AML-193 (cell line): ENCODE measurements around the gene IGFBP3.

Experiments
- DNase-seq, 2 experiments: peaks; one replicate each; lab custom pipeline; 2025; lab: John Stamatoyannopoulos, UW

Gene IGFBP3

DNA sequence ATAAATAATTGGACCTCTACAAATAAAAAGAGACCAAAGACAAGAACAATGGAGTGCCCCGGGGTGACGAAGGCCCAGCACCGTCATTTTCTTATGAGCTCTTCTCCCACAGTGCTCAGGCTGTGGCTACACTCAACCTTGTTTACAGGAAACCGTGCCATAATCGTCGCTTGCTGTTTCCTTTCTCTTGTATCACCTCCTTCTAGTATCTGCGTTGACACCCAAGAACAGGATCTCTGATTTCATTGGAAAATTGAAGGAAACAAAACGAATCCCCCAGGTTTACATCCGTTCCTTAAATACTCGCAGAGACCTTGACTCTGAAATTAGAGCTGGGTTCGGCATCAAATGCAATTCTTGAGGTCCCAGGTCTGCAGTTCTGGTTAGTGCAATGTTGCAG, 1.7 kb upstream of the IGFBP3 start:
- DNase-seq: no peak

DNA sequence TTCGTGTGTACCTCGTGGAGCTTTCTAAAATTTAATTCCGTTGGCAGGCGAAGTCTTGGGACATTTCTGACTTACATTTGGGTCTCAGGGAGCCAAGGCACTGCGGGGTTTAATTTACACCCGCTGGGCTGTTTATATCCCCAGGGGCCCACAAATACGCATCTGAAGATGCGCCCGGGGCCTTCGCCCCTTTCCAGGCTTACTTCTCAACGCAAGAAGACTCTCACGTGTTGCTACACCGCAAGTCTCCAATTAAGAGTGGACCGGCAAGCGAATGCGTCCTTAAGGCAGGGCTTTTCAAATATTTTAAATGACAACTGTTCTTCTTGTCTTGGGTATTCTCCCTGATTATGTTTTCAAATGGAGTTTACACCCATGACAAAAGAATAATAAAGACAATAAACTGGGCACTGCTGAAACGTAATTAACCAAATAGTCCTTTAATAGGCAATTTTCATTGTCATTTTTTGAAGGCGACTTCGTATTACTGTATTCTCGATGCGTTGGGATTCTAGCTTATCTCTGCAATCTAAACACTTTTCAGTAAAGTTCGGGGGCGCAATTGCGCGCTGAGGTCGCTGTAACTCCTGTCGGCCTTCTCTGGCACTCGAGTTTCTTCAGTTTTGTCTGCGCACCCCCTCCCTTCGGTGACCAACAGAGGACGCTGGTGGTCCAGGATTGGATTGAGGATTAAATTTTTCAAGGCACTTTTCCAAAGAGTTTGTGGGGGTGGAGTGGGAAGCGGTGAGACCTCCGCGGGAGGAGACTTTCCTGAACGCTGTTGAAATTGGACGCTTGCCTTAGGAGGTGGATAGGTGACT, 837 bp upstream of the IGFBP3 start:
- no peak for DNase-seq

DNA sequence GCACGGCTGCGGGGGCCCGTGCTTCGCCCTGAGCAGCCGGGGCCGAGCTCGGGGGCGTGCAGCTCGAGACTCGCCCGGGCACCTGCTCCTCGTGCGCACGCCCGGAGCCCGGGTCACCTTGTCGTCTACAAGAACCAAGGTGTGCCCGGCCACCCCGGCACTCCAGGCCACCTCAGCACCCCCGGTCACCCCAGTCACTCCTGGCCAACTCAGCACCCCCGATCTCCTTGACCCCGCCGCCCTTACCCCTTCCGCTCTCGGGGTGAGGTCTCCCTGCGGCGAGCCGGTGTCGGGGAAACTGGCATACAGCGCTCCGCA, 268 bp upstream of the IGFBP3 start:
- no peak for DNase-seq

DNA sequence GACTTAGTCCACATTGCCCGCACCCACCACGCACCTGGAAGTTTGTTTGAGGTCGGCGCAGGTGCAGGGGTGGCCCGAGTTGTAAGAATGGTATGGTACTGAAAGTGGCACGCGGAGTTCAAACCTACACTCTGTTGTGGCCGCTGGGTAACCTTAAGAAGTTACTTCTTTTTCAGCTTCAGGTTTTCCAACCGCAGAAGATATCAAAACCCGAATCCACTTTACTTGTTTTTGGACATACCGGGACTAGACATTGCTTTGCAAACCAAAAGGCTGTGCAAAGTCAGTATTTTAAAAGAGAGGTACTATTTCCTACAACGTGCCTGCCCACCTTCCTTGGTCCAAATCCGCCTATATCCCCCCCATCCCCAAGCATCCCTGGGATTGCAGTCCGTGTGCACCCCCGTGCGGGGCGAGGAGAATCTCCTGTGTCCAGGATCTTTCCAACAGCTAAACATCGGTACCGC, 1.0 kb downstream of the IGFBP3 start:
- DNase-seq: no peak

DNA sequence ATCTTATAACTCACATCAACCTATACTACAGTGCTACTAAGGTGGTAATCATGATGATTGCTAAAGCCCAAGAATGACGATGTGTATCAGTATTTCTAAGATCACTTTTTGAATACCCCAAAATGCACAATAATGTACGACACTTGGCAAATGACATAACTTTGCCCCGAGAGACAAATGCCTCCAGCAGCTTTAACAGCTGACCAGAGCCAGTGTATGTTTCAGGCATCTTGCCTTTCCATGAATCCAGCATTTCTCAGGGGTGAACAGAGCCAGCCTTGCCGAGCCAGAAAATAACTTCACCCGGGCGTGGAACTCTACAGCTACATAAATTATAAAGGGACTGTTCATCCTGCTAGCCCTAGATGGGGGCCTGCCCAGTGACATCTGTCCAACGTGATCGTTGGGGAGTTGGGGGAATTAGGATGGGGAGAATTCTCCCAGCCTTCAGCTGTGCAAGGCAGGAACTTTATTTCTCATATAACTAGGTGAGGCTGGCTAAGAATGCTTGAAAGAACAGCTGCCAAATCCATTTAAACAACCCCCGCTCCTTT, 1.8 kb downstream of the IGFBP3 start:
- no peak for DNase-seq

DNA sequence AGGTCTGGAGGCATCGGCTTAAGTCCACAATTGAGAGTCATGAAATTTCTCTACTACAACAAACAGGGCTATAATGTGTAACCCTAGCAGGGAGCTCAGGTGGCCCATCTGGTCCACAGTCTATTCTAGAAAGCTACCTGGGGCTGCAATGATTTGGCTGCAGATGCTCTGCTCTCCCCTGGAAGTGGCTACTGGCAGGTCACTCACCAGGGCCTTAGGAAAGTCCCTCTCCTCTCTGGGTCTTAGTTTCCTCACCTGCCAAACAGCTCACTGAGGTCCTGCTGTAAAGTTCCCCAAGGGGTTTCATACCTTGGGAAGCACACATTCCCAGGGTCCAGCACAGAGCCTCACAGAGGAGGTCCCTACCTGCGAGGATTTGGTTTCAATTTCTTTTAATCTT, 2.5 kb downstream of the IGFBP3 start:
- no peak for DNase-seq

DNA sequence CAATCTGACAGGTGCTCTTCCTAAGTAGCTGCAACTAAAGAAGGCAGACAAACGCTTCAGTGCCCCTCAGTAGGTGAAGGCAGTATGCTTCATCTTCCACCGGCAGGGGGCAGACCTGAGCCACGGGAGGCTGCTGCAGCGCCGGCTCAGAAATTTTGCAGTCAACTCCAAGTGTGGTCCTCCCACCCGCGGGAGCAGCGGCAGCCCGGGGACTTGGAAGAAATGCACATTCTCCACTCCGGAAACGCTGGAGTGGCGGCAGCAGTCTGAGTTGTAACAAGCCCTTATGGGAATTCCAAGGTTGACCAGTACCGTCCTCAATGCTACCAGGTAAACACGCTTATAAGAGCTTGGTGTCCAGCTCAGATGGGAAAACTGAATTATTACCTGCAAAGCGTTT, 3.4 kb downstream of the IGFBP3 start:
- DNase-seq: peak; percentile 35 to 41

DNA sequence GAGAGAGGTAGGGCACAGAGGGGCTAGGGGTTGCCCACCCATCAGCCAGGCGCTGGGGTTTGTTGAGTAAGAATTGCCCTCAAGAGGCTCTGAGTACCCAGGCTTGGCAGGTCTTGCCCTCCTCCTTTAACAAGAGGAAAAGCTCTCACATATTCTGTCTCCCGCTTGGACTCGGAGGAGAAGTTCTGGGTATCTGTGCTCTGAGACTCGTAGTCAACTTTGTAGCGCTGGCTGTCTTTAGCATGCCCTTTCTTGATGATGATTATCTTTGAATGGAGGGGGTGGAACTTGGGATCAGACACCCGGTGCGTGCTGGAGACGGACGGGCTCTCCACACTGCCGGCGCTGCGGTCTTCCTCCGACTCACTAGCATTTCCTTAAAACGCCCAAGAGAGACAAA, 4.0 kb downstream of the IGFBP3 start:
- DNase-seq: no peak

DNA sequence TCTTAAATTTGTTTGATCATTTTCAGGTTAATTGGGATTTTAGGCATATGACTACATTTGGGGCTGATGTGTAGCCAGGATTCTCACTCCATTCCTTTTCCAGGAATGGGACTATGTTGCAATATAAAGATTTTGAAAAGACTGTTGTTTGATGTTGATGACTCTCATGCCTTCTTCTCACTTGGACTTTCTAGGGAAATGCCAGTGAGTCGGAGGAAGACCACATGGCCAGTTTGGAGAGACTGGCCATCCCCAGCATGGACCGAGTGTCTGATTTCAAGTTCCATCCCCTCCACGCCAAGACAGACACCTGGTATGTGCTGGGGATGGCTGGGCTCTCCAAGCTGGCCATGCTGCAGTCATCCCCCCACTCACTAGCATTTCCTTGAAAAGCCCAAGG, 5.5 kb downstream of the IGFBP3 start:
- no peak for DNase-seq

DNA sequence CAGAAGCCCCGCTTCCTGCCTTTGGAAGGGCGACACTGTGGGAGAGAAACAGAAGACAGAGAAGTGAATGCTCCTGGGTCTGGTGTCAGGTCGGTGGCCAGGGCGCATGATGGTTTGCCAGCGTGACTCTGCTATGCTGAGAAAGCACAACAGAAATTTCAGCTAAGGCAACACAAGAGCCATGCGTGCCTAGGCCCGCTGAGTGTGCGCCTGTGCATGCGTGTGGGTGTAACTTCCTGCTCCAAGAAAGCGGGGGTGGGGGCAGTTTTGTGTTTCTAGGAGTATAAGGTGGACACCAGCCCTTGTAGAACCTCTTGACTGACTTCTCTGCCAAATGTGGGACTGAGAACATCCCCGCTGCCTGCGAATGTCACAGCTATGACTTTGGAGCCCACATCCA, 6.2 kb downstream of the IGFBP3 start:
- DNase-seq: no peak

DNA sequence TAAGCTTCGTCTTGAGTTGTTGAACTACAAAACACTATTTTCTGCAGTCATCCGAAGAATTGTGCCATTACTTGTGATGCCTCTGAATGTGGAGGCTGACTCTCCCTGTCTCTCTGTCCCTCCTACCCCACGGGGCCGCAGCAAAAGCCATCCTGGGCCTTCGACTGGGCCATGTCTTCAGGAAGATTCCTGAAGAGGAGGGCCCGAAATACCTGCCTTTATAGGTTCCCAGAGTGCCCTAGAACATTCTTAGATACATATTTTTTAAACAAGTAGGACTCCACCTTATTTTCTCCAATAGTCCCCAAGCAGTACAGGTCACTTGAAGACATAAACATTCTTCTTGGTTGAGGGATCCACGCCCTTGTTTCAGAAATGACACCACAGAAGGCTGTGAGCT, 8.1 kb downstream of the IGFBP3 start:
- DNase-seq: no peak

DNA sequence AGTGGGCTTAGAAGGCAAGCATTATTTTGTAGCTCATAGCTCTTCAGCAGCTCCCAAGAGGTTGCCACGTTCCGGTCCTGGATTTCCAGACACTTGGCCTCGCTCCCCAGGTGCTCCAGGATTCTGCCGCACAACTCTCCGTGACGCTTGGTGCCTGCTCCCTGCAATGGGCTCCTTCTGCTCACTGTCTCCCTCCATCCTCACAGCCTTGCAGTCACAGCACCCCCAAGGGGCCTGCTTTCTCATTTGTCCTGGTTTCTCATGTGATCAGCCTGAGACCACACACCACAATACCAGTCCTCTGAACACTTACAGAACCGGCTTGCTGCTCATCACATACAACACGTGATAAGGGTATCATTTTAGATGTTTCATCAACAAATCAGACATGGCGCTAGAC, 9.8 kb downstream of the IGFBP3 start:
- DNase-seq: no peak

DNA sequence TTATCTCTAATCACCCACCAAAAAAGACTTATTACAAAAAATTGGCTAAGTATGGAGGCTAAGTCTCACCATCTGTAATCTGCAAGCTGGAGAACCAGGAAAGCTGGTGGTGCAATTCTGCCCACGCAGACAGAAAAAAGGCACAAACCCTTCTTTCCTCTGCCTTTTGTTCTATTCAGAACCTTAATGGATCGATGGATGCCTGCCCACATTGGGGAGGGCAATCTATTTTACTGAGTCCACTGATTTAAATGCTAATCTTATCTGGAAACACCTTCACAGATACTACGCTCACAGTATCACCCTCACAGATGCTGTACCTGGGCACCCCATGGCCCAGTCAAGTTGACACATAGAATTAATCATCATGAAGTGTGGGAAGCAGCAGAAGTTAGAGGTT, 10.2 kb downstream of the IGFBP3 start:
- no peak for DNase-seq

DNA sequence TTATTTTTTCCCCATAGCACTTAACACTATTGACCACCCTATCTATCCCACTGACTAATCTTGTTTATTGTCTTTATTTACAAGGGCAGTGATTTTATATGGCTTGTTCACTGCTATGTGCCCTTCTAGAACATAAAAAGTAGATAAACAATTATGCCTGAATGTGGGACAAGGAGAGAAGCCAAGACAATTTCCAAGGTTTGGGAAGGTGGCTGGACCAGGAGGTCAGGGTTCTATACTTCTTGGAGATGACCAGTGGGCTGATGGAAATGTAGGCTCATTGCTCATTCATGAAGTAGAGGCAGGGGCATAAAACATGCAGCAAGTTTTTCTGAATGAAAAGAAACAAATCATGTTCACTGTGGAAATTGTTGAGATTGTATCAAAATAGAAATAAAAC, 11.5 kb downstream of the IGFBP3 start:
- DNase-seq: no peak

DNA sequence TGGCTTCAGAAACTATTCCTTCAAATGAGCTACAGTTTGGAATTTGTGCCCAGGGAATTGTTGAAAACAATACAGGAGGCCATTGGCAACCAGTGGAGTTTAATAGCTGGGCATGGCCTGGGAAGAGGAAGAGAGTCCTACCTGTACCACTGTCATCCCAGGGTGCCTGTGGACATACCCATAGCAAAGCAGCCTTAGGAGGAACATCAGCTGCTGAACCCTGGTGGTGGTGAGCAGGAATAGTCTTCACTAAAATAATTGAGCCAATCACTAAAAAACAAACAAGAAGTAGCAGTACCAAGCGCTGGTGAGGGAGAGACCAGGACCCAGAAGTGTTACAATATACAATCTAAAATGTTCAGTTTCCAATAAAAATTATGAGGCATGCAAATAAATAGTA, 18.3 kb downstream of the IGFBP3 start:
- no peak for DNase-seq

DNA sequence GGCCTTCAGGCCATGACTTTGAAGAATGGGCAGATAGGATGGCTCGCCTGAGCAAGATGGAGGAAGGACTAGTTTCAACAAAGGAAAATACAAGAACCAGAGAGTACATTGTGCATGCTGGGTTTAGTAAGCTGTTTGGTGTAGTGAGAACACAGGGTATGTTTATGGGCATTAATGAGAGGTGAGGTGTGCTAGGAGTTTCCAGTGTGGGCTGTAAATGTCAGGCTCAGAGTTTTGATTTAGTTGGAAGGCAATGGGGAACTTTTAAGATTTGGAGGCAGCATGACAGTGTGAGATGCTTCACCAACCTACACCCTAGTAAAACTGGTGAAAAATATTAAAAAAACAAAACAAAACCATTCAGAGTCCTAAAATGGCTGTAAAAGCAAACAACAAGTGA, 19.5 kb downstream of the IGFBP3 start:
- no peak for DNase-seq

DNA sequence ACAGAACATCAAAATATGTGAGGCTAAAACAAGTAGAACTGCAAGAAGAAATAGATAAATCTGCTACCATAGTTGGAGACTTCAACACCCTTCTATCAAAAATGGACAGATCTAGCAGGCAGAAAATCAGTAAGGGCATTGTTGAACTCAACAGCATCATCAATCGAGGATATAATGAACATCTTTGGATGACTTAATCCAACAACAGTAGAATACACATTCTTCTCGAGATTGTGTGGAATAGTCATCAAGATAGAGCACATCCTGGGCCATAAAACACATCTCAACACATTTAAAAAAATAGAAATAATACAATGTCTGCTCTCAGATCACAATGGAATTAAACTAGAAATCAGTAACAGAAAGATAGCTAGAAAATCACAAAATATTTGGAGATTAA, 22.9 kb downstream of the IGFBP3 start:
- no peak for DNase-seq

DNA sequence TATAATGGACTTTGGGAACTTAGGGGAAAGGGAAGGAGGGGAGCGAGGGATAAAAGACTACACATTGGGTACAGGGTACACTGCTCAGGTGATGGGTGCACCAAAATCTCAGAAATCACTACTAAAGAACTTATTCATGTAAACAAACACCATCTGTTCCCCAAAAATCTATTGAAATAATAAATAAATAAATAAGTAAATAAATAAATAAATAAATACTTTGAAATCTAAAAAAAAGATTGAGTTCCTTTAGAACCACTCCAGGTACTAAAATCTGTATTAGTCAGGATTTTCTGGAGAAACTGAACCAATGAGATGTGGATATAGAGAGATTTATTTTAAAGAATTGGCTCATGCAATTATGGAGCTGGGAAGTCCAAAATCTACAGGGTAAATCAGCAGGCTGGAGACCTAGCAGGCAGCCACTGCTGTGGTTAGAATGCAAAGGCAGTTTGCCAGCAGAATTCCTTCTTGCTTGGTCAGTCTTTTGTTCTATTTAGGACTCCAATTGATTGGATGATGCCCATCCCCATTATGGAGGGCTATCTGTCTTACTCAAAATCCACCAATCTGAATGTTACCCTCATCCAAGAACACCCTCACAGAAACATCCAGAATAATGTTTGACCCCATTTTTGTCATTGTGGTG, 23.9 kb downstream of the IGFBP3 start:
- no peak for DNase-seq

DNA sequence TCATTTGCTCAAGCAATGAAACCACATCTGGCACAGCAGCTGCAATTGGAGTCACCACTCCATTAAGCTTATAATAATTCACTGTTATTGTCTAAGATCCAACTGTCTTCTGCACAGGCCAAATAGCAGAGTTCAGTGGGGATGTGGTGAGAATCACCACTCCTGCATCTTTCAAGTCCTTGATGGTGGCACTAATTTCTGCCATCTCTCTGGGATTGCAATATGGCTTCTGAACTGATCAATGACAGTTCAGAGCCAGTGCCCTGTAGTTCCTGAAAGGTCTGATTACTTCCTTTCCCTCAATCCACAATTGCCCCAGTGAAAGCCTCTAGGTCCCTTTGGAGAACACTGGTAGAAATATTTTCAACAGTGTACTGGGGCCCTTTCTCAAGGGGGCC, 26.4 kb downstream of the IGFBP3 start:
- no peak for DNase-seq

DNA sequence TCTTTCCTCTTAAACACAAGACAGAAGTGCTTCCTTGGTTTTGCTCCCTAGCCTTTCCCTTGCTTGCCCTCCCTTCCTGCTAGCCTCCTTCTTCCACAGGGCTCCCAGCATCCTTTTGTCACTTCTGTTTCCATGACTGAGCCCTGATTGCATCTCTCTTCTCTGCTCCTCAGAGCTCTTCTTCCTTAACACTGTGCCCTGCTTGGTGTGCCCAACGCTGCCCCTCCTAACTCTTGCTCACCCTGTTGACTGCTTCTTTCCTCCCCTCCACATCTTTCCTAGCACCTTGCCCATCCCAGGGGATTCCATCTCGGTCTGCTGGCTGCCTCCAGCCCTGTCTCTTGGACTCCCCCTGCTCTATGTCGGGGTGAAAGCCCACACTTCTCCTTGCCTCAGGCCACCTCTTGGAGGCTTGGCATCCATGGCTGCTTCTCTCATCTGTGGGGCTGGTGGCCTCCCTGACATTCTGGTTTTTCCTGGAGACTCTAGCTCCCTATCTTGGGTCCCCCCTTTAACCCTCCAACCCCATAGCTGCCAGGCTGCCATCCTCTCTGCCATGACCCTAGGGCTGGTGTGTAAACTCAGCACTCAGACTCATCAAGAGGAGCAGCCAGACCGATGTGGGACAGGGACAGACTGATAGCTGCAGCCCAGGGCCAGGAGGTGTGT, 26.9 kb downstream of the IGFBP3 start:
- no peak for DNase-seq

DNA sequence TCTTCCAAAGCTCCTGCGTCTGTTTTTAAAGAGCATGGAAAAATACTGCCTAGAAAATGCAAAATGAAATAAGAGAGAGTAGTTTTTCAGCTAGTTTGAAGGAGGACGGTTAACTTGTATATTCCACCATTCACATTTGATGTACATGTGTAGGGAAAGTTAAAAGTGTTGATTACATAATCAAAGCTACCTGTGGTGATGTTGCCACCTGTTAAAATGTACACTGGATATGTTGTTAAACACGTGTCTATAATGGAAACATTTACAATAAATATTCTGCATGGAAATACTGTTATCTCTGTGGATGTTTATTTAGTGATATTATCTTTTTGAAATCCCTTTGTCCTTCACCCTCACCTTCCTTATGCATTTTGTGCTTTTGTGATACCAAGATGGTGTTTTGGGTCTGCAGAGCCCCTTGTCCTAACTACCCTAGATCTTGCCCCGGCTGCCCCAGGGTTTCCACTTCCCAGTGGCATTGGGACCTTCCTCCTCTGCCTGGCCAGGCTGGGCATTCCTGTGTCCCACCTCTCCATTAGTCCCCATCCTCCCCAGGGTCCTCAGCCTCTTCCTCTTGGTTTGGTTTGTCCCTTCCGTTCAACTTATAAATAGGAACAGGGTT, 27.6 kb downstream of the IGFBP3 start:
- DNase-seq: no peak

DNA sequence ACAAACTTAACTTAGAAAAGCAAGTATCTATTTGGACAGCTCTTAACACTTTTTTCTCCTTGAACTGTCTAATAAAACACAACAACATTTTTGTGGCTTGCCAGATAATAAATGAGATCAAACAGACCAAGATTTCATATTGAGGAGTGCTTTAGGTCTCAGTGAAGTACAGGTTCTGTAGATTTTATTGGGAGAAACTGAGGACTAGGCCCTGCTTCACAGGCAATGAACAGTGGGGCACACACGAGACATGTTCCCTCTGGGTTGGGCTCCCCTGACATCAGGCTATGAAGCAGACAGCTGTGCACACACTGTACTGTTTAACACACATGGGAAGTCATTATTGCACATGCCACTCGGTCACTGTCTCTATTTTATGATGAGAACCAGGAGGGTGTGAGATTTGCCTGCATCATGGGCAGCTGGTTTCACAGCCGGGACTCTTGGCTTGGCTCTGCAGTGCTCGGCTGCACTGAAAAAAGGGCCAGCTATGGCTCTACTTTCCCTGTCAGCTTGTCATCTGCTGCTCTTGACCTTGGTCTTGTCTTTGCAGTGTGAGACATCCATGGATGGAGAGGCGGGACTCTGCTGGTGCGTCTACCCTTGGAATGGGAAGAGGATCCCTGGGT, 28.6 kb downstream of the IGFBP3 start:
- no peak for DNase-seq
